Measurements from ENCODE around the gene LPCAT2.

DNA sequence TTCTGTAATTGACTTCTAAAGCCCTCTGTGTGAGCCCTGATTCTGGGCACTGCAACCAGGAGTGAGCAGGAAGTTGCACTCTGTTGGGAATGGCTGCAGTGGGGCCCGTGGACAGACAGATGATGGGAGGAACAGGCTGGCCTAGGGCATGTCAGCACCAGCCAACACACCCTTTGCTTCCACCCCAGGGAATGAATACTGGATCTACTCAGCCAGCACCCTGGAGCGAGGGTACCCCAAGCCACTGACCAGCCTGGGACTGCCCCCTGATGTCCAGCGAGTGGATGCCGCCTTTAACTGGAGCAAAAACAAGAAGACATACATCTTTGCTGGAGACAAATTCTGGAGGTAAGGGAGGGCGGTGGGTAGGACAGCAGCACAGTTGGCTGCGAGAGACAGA is 10.8 kb upstream of the LPCAT2 start:
- TF ChIP-seq, protein P1, sequence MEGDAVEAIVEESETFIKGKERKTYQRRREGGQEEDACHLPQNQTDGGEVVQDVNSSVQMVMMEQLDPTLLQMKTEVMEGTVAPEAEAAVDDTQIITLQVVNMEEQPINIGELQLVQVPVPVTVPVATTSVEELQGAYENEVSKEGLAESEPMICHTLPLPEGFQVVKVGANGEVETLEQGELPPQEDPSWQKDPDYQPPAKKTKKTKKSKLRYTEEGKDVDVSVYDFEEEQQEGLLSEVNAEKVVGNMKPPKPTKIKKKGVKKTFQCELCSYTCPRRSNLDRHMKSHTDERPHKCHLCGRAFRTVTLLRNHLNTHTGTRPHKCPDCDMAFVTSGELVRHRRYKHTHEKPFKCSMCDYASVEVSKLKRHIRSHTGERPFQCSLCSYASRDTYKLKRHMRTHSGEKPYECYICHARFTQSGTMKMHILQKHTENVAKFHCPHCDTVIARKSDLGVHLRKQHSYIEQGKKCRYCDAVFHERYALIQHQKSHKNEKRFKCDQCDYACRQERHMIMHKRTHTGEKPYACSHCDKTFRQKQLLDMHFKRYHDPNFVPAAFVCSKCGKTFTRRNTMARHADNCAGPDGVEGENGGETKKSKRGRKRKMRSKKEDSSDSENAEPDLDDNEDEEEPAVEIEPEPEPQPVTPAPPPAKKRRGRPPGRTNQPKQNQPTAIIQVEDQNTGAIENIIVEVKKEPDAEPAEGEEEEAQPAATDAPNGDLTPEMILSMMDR (IDR thresholded peaks at IDR 0.05) = no peak
- TF ChIP-seq EMX1 (CRISPR knock-in tag; IDR thresholded peaks at IDR 0.05) = no peak
- no peak for TF ChIP-seq JAZF1 (CRISPR knock-in tag; IDR thresholded peaks at IDR 0.05)
- TF ChIP-seq, protein P2, sequence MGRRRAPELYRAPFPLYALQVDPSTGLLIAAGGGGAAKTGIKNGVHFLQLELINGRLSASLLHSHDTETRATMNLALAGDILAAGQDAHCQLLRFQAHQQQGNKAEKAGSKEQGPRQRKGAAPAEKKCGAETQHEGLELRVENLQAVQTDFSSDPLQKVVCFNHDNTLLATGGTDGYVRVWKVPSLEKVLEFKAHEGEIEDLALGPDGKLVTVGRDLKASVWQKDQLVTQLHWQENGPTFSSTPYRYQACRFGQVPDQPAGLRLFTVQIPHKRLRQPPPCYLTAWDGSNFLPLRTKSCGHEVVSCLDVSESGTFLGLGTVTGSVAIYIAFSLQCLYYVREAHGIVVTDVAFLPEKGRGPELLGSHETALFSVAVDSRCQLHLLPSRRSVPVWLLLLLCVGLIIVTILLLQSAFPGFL (CRISPR knock-in tag; IDR thresholded peaks at IDR 0.05; ENCODE audit: borderline replicate concordance) = no peak
- TF ChIP-seq, protein P3, sequence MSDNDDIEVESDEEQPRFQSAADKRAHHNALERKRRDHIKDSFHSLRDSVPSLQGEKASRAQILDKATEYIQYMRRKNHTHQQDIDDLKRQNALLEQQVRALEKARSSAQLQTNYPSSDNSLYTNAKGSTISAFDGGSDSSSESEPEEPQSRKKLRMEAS (CRISPR knock-in tag; IDR thresholded peaks at IDR 0.05) = no peak
- TF ChIP-seq, protein P4, sequence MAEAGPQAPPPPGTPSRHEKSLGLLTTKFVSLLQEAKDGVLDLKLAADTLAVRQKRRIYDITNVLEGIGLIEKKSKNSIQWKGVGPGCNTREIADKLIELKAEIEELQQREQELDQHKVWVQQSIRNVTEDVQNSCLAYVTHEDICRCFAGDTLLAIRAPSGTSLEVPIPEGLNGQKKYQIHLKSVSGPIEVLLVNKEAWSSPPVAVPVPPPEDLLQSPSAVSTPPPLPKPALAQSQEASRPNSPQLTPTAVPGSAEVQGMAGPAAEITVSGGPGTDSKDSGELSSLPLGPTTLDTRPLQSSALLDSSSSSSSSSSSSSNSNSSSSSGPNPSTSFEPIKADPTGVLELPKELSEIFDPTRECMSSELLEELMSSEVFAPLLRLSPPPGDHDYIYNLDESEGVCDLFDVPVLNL (CRISPR knock-in tag; IDR thresholded peaks at IDR 0.05; ENCODE audit: borderline replicate concordance, low read depth) = no peak
- no peak for TF ChIP-seq NR3C1 (CRISPR knock-in tag; conservative IDR thresholded peaks at IDR 0.05; ENCODE audit: low read depth)
- TF ChIP-seq IRF2 (CRISPR knock-in tag; IDR thresholded peaks at IDR 0.05; ENCODE audit: borderline replicate concordance, low read depth) = no peak
